D721Med (cell line): ENCODE data around the gene TEAD4.

Experiments
- DNase-seq: peaks from one replicate; pipeline ENCODE4 v3.0.0; 2011; ENCODE audit warnings: low spot score; ENCODE audit not compliant: insufficient read length
- FAIRE-seq: peaks from 2 replicates; lab custom pipeline; 2011; peaks lifted over from hg19 to GRCh38; lab: Jason Lieb, UNC
- CTCF ChIP-seq: IDR thresholded peaks from 2 replicates; pipeline ENCODE4 v1.5.1; 2012; ENCODE audit warnings: mild to moderate bottlenecking, control low read depth; ENCODE audit not compliant: insufficient read depth; ENCODE audit errors: missing control alignments

TEAD4 gene

GRCh38 chr12:3004655-3005565 lies 45.7 kb downstream of the TEAD4 start:
- no peak for FAIRE-seq
- peak; percentile 78 for DNase-seq
- peak; percentile 18 for TF ChIP-seq CTCF

GRCh38 chr12:3005736-3006135 lies 46.5 kb downstream of the TEAD4 start:
- TF ChIP-seq CTCF = no peak
- FAIRE-seq (no peak), DNase-seq (no peak)

GRCh38 chr12:3009780-3010179 lies 50.6 kb downstream of the TEAD4 start:
- TF ChIP-seq CTCF = no peak
- DNase-seq (no peak), FAIRE-seq (no peak)

- FAIRE-seq = no peak
- no peak for DNase-seq
- no peak for TF ChIP-seq CTCF
These were observed 51.2 kb downstream of the TEAD4 start for GRCh38 chr12:3010214-3010930.

GRCh38 chr12:3012786-3013185 lies 53.6 kb downstream of the TEAD4 start:
- TF ChIP-seq CTCF = no peak
- DNase-seq (no peak), FAIRE-seq (no peak)

GRCh38 chr12:3014641-3015040 lies 55.4 kb downstream of the TEAD4 start:
- TF ChIP-seq CTCF = no peak
- DNase-seq (no peak), FAIRE-seq (no peak)
